Thyroid gland (tissue), 4 donors: ENCODE results near the gene ICE1.

Experiments
- CTCF ChIP-seq, 6 experiments: fragments of 200-600 bp in 3 of 6; fragments of 450-650 bp in 3 of 6; sonication (generic) in 3 of 6; IDR thresholded peaks; one replicate each; pipeline ENCODE4 v1.5.1; 2016 to 2019; ENCODE audit warnings: antibody characterized with exemption in 6 of 6, mild to moderate bottlenecking in 2 of 6, inconsistent platforms in 1 of 6, moderate library complexity in 1 of 6
- POLR2A ChIP-seq, 2 donors: fragments of 450-650 bp; IDR thresholded peaks; one replicate each; pipeline ENCODE4 v1.6.1; 2017; ENCODE audit warnings: antibody characterized with exemption in 2 of 2, mild to moderate bottlenecking in 2 of 2, moderate library complexity in 1 of 2

GRCh38 chr5:5508391-5508790 lies 85.9 kb downstream of the ICE1 start:
- TF ChIP-seq POLR2A (IDR thresholded peaks at IDR 0.05) (no peak), CTCF (IDR thresholded peaks at IDR 0.05) (no peak)
